IMR-90 (cell line): ENCODE data around the gene SIRT2. TPM values are rescaled to one million over a fixed set of nuclear protein-coding genes. Genes with fewer than 3 reads are reported as not detected.

Source experiments
- ATAC-seq: fragments of 200-7000 bp; cut with Tn5 transposase; 2 replicates; pipeline ENCODE4 v1.9.1; 2020; ENCODE audit warnings: low read depth, mild to moderate bottlenecking, moderate library complexity
- BruUV-seq: library from RNA; stranded (reverse); fragments of 400-500 nt; replicated peaks from 2 replicates; lab custom pipeline; 2021; lab: Mats Ljungman, UMichigan
- CTCF ChIA-PET: fragments of 300-600 bp; formaldehyde crosslinking; extraction: SDS; loops from one replicate; lab custom pipeline; 2021; ENCODE audit warnings: antibody characterized with exemption; lab: Yijun Ruan, JAX
- POLR2A ChIA-PET: fragments of 300-600 bp; sonication (Branson Sonifier 250); formaldehyde crosslinking; loops from one replicate; lab custom pipeline; 2022; ENCODE audit warnings: antibody characterized with exemption; ENCODE audit not compliant: unreplicated experiment; lab: Charles Lee
- DNase-seq: peaks from one replicate; pipeline ENCODE4 v3.0.0; 2013
- H2AFZ ChIP-seq: replicated peaks from 2 replicates; pipeline ENCODE3; 2013; ENCODE audit warnings: low read length, mild to moderate bottlenecking; ENCODE audit not compliant: poor library complexity
- H2AK5ac ChIP-seq: 2 replicates; pipeline ENCODE4 v1.6.1; 2013; ENCODE audit warnings: low read depth, low read length, inconsistent platforms
- H2AK9ac ChIP-seq: replicated peaks from 2 replicates; pipeline ENCODE3; 2013; ENCODE audit warnings: mild to moderate bottlenecking, low read depth, low read length, moderate library complexity; ENCODE audit not compliant: poor library complexity
- H2BK120ac ChIP-seq: 2 replicates; pipeline ENCODE4 v1.6.1; 2013; ENCODE audit warnings: low read depth, low read length, inconsistent platforms
- H2BK15ac ChIP-seq: 3 replicates; pipeline ENCODE4 v1.6.1; 2013; ENCODE audit warnings: low read depth, low read length, inconsistent platforms
- H2BK20ac ChIP-seq: 2 replicates; pipeline ENCODE4 v1.6.1; 2013; ENCODE audit warnings: low read depth, mild to moderate bottlenecking, inconsistent platforms, low read length, moderate library complexity
- H2BK5ac ChIP-seq: 2 replicates; pipeline ENCODE4 v1.6.1; 2013; ENCODE audit warnings: mild to moderate bottlenecking, low read depth, low read length, inconsistent platforms; ENCODE audit not compliant: poor library complexity, severe bottlenecking
- H3K14ac ChIP-seq: replicated peaks from 2 replicates; pipeline ENCODE4 v1.6.1; 2013; ENCODE audit warnings: low read depth, low read length, inconsistent platforms
- H3K18ac ChIP-seq: 2 replicates; pipeline ENCODE4 v1.6.1; 2013; ENCODE audit warnings: low read depth, low read length, control low read depth
- H3K23ac ChIP-seq: 2 replicates; pipeline ENCODE4 v1.6.1; 2013; ENCODE audit warnings: low read depth, low read length, inconsistent platforms
- H3K27ac ChIP-seq: 2 replicates; pipeline ENCODE4 v1.5.1; 2013; ENCODE audit warnings: mild to moderate bottlenecking, control low read depth, low read length; ENCODE audit not compliant: insufficient read depth
- H3K27me3 ChIP-seq: 2 replicates; pipeline ENCODE4 v1.6.1; 2013; ENCODE audit warnings: low read length; ENCODE audit not compliant: control insufficient read depth, insufficient read depth
- H3K36me3 ChIP-seq: 2 replicates; pipeline ENCODE4 v1.6.1; 2013; ENCODE audit warnings: low read length, mixed read lengths; ENCODE audit not compliant: control insufficient read depth, insufficient read depth
- H3K4ac ChIP-seq: 2 replicates; pipeline ENCODE4 v1.6.1; 2013; ENCODE audit warnings: low read depth, low read length, inconsistent platforms
- H3K4me1 ChIP-seq: 2 replicates; pipeline ENCODE4 v1.6.1; 2013; ENCODE audit warnings: low read length, mixed read lengths; ENCODE audit not compliant: control insufficient read depth, insufficient read depth
- H3K4me2 ChIP-seq: 2 replicates; pipeline ENCODE4 v1.6.1; 2013; ENCODE audit warnings: low read depth, mild to moderate bottlenecking, control low read depth, low read length, moderate library complexity
- H3K4me3 ChIP-seq: 2 replicates; pipeline ENCODE4 v1.5.1; 2013; ENCODE audit warnings: low read depth, mild to moderate bottlenecking, control low read depth, low read length, moderate library complexity; ENCODE audit not compliant: insufficient read depth
- H3K56ac ChIP-seq: 2 replicates; pipeline ENCODE4 v1.6.1; 2013; ENCODE audit warnings: low read length, inconsistent platforms; ENCODE audit not compliant: insufficient read depth; ENCODE audit errors: extremely low read depth
- H3K79me1 ChIP-seq, 2 experiments: 2 replicates each; pipeline ENCODE4 v1.6.1; 2013; ENCODE audit warnings: low read length in 2 of 2, inconsistent platforms in 1 of 2, low read depth in 1 of 2
- H3K9ac ChIP-seq: 2 replicates; pipeline ENCODE4 v1.6.1; 2013; ENCODE audit warnings: low read depth, low read length, control low read depth
- H3K9me1 ChIP-seq: 2 replicates; pipeline ENCODE4 v1.6.1; 2013; ENCODE audit warnings: low read length, inconsistent platforms; ENCODE audit not compliant: insufficient read depth
- H3K9me3 ChIP-seq: 2 replicates; pipeline ENCODE4 v1.6.1; 2013; ENCODE audit warnings: low read length; ENCODE audit not compliant: control insufficient read depth, insufficient read depth
- H4K20me1 ChIP-seq: 2 replicates; pipeline ENCODE4 v1.6.1; 2013; ENCODE audit warnings: low read length, inconsistent platforms; ENCODE audit not compliant: insufficient read depth
- H4K5ac ChIP-seq: 2 replicates; pipeline ENCODE4 v1.6.1; 2013; ENCODE audit warnings: mild to moderate bottlenecking, low read depth, low read length, control low read depth
- H4K8ac ChIP-seq, 2 experiments: 2 replicates each; pipeline ENCODE4 v1.6.1; 2013; ENCODE audit warnings: low read depth in 2 of 2, low read length in 2 of 2, control low read depth in 1 of 2, inconsistent platforms in 1 of 2
- H4K91ac ChIP-seq: 2 replicates; pipeline ENCODE4 v1.6.1; 2013; ENCODE audit warnings: low read depth, low read length, inconsistent platforms; ENCODE audit not compliant: insufficient read depth
- BHLHE40 ChIP-seq: fragments of 150-350 bp; IDR thresholded peaks from 2 replicates; pipeline ENCODE4 v1.6.1; 2016; ENCODE audit warnings: mild to moderate bottlenecking, low read depth, low read length
- CEBPB ChIP-seq: IDR thresholded peaks from 2 replicates; pipeline ENCODE4 v1.6.1; 2012; ENCODE audit warnings: low read depth, low read length, improper control_type of control experiment
- CHD1 ChIP-seq: IDR thresholded peaks from 2 replicates; pipeline ENCODE4 v1.6.1; 2012; ENCODE audit warnings: low read depth, low read length, improper control_type of control experiment
- FOS ChIP-seq: fragments of 150-350 bp; IDR thresholded peaks from 2 replicates; pipeline ENCODE4 v1.6.1; 2016; ENCODE audit warnings: low read depth, low read length
- MAFK ChIP-seq: IDR thresholded peaks from 2 replicates; pipeline ENCODE4 v1.6.1; 2012; ENCODE audit warnings: low read depth, low read length, improper control_type of control experiment
- MAZ ChIP-seq: IDR thresholded peaks from 2 replicates; pipeline ENCODE4 v1.6.1; 2012; ENCODE audit warnings: low read depth, mild to moderate bottlenecking, low read length, improper control_type of control experiment, moderate library complexity, borderline replicate concordance
- MXI1 ChIP-seq: IDR thresholded peaks from 2 replicates; pipeline ENCODE4 v1.6.1; 2012; ENCODE audit warnings: low read depth, mild to moderate bottlenecking, low read length, moderate library complexity, borderline replicate concordance
- NFE2L2 ChIP-seq: fragments of 150-350 bp; IDR thresholded peaks from 2 replicates; pipeline ENCODE4 v1.6.1; 2016; ENCODE audit warnings: low read depth, mild to moderate bottlenecking, low read length
- POLR2A ChIP-seq: IDR thresholded peaks from 2 replicates; pipeline ENCODE4 v1.6.1; 2012; ENCODE audit warnings: mild to moderate bottlenecking, low read depth, low read length
- RAD21 ChIP-seq: IDR thresholded peaks from 2 replicates; pipeline ENCODE4 v1.6.1; 2012; ENCODE audit warnings: low read length, improper control_type of control experiment
- RCOR1 ChIP-seq: IDR thresholded peaks from 2 replicates; pipeline ENCODE4 v1.6.1; 2012; ENCODE audit warnings: mild to moderate bottlenecking, low read length, improper control_type of control experiment; ENCODE audit not compliant: insufficient replicate concordance
- RFX5 ChIP-seq: IDR thresholded peaks from 2 replicates; pipeline ENCODE4 v1.8.0; 2012; ENCODE audit warnings: low read depth, mild to moderate bottlenecking, low read length, moderate library complexity
- SMC3 ChIP-seq: fragments of 150-350 bp; IDR thresholded peaks from 2 replicates; pipeline ENCODE4 v1.6.1; 2016; ENCODE audit warnings: low read depth, mild to moderate bottlenecking, antibody characterized with exemption, low read length, moderate library complexity
- WGBS, 2 experiments: methylation state at CpG; one replicate each; pipeline versions ENCODE4 v1.1.5 to v1.1.7; 2013; ENCODE audit warnings: missing lambda C conversion rate in 2 of 2; ENCODE audit not compliant: insufficient read length in 1 of 2; ENCODE audit errors: extremely low coverage in 2 of 2; 5-methylcytosine and 5-hydroxymethylcytosine counted together
- dilution Hi-C: fragments of 300-500 bp; cut with HindIII; formaldehyde crosslinking; loops from one replicate; pipeline ENCODE4 v1.14.3; 2018; ENCODE audit warnings: low sequenced_read_pairs; ENCODE audit not compliant: unreplicated experiment
- in situ Hi-C: fragments of 300-500 bp; cut with MboI; formaldehyde crosslinking; loops from 3 replicates; pipeline ENCODE4 v1.14.3; 2019; ENCODE audit warnings: low sequenced_read_pairs, inconsistent platforms, mixed read lengths
- intact Hi-C: fragments of 100-400 bp; cut with micrococcal nuclease; formaldehyde crosslinking; loops from 2 replicates; pipeline ENCODE4 v1.10.0; 2022
- polyA plus RNA-seq, 3 experiments: library from polyadenylated mRNA; depleted of rRNA; stranded (reverse); fragments of >200 nt; gene quantifications; 2 replicates each; pipeline ENCODE4 v1.2.3, GENCODE V29; 2012; ENCODE audit warnings: low replicate concordance in 1 of 3
- total RNA-seq: library from RNA; depleted of rRNA; stranded (reverse); fragments of >200 nt; gene quantifications from 2 replicates; pipeline ENCODE4 v1.2.3, GENCODE V29; 2012
- TF ChIP-seq, protein P1 (sequence below): fragments of 150-350 bp; IDR thresholded peaks from 2 replicates; pipeline ENCODE4 v1.6.1; 2016; ENCODE audit warnings: low read depth, mild to moderate bottlenecking, low read length, moderate library complexity, borderline replicate concordance
- TF ChIP-seq, protein P2 (sequence below): fragments of 150-350 bp; IDR thresholded peaks from 2 replicates; pipeline ENCODE4 v1.6.1; 2017; ENCODE audit warnings: mild to moderate bottlenecking, antibody characterized with exemption, low read length, low read depth
- TF ChIP-seq, protein P3 (sequence below): conservative IDR thresholded peaks from 2 replicates; pipeline ENCODE4 v1.5.1; 2012; ENCODE audit warnings: mild to moderate bottlenecking, low read depth, low read length, improper control_type of control experiment

SIRT2 gene
- total and polyA plus RNA-seq, 2 of the 4 experiments (the other 2 are of a cell fraction): 43.0 to 50.0 TPM

DNA sequence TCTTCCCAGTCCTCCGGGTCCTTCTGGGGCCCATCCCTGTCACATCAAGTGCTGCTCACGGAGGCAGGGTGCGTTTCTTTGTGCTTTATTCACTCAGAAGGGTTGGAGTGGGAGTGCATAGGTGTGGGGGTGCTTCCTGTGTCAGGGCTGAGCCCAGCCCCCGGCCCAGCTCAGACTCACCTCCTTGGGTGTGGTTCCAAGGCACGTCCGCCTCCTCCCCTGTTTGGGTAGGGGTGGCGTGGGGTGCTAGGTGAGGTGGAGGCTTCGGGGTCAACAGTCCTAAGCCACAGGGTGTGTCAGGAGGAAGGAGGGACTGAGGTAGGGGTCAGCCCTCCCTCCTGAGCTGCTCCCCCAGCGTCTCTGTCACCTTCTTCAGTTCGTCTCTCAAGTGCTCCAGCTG, 9.5 kb upstream of the SIRT2 start:
- Histone ChIP-seq H3K4me3 (no peak overlapping the region), H3K4me2 (no peak overlapping the region), H3K9me1 (no peaks in the 10 kb centered on the region), H3K4me1 (no peaks in the 10 kb centered on the region), H2BK5ac (no peak overlapping the region), H3K9me3 (no peaks in the 10 kb centered on the region; the same call in 1 of the 2 replicates), H3K79me1 (peaks cover 0 to 9% of the 10 kb centered on the region in 2 experiments; a peak in 2 of 4 replicates), H4K5ac (no peak overlapping the region), H3K9ac (no peak overlapping the region), H3K23ac (no peak overlapping the region), H2BK120ac (no peak overlapping the region), H3K14ac (no peak overlapping the region), H2AK5ac (no peak overlapping the region), H4K8ac (no peak overlapping the region), H4K20me1 (no peaks in the 10 kb centered on the region; the same call in 1 of the 2 replicates), H3K4ac (no peak overlapping the region), H3K56ac (no peak overlapping the region), H3K27ac (no peak overlapping the region), H3K18ac (no peak overlapping the region), H2AFZ (peak overlapping the region; percentile 32), H3K27me3 (peaks cover 4% of the 10 kb centered on the region; the same call in 1 of the 2 replicates), H2BK20ac (no peak overlapping the region), H2BK15ac (no peak overlapping the region), H4K91ac (no peak overlapping the region), H3K36me3 (peaks cover 25% of the 10 kb centered on the region), H2AK9ac (no peak overlapping the region)
- no CpG with 5 or more reads among the region's 10 CpGs for WGBS, 2 experiments
- ATAC-seq: no peak
- DNase-seq: no peak
- no TSS peak for BruUV-seq
- in situ Hi-C loops (loop anchor here (25.0 kb wide), 1 partner anchor 172 kb away; the partner anchor contains the start of gene CAPN12), dilution Hi-C loops (no loop called here), intact Hi-C loops (no loop called here)
- CTCF ChIA-PET: interaction anchor here (1.0 kb wide), 1 partner anchor 22 kb away, joined by 3 read pairs; no protein-coding TSS in a partner anchor
- TF ChIP-seq RCOR1 (no peak), CEBPB (no peak), BHLHE40 (no peak), RFX5 (no peak), MXI1 (no peak), SMC3 (no peak), NFE2L2 (no peak), RAD21 (no peak), POLR2A (no peak), MAFK (no peak), FOS (no peak), MAZ (no peak), CHD1 (no peak)
- TF ChIP-seq, protein P1, sequence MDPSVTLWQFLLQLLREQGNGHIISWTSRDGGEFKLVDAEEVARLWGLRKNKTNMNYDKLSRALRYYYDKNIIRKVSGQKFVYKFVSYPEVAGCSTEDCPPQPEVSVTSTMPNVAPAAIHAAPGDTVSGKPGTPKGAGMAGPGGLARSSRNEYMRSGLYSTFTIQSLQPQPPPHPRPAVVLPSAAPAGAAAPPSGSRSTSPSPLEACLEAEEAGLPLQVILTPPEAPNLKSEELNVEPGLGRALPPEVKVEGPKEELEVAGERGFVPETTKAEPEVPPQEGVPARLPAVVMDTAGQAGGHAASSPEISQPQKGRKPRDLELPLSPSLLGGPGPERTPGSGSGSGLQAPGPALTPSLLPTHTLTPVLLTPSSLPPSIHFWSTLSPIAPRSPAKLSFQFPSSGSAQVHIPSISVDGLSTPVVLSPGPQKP: no peak
- TF ChIP-seq, protein P2, sequence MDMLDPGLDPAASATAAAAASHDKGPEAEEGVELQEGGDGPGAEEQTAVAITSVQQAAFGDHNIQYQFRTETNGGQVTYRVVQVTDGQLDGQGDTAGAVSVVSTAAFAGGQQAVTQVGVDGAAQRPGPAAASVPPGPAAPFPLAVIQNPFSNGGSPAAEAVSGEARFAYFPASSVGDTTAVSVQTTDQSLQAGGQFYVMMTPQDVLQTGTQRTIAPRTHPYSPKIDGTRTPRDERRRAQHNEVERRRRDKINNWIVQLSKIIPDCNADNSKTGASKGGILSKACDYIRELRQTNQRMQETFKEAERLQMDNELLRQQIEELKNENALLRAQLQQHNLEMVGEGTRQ: no peak
- TF ChIP-seq, protein P3, sequence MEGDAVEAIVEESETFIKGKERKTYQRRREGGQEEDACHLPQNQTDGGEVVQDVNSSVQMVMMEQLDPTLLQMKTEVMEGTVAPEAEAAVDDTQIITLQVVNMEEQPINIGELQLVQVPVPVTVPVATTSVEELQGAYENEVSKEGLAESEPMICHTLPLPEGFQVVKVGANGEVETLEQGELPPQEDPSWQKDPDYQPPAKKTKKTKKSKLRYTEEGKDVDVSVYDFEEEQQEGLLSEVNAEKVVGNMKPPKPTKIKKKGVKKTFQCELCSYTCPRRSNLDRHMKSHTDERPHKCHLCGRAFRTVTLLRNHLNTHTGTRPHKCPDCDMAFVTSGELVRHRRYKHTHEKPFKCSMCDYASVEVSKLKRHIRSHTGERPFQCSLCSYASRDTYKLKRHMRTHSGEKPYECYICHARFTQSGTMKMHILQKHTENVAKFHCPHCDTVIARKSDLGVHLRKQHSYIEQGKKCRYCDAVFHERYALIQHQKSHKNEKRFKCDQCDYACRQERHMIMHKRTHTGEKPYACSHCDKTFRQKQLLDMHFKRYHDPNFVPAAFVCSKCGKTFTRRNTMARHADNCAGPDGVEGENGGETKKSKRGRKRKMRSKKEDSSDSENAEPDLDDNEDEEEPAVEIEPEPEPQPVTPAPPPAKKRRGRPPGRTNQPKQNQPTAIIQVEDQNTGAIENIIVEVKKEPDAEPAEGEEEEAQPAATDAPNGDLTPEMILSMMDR: no peak
- POLR2A ChIA-PET: no interaction called here
